CD4-positive, alpha-beta memory T cell (primary cell): Measurements from ENCODE around the gene CHN1. TPM values are rescaled to one million over a fixed set of nuclear protein-coding genes. Genes with fewer than 3 reads are reported as not detected.

Source experiments
- CTCF ChIA-PET: fragments of 350-600 bp; sonication (Branson Sonifier 250); formaldehyde crosslinking; loops from one replicate; lab custom pipeline; 2021; ENCODE audit warnings: inconsistent platforms; ENCODE audit not compliant: partially characterized antibody; lab: Charles Lee
- POLR2A ChIA-PET: fragments of 350-600 bp; sonication (Branson Sonifier 250); formaldehyde crosslinking; loops from one replicate; lab custom pipeline; 2021; ENCODE audit not compliant: partially characterized antibody; lab: Charles Lee
- DNase-seq, 5 donors: peaks; one replicate each; pipeline versions ENCODE4 v3.0.0 to v3.0.0-alpha.2; 2020 to 2022; ENCODE audit warnings: mixed read lengths in 1 of 5
- H3K27ac ChIP-seq: one replicate; pipeline ENCODE4 v1.7.0; 2013; ENCODE audit warnings: low read depth, low read length
- H3K27me3 ChIP-seq: 2 replicates; pipeline ENCODE4 v1.7.0; 2013; ENCODE audit warnings: mild to moderate bottlenecking, low read length, moderate library complexity; ENCODE audit not compliant: insufficient read depth
- H3K36me3 ChIP-seq: 2 replicates; pipeline ENCODE4 v1.7.0; 2013; ENCODE audit warnings: mild to moderate bottlenecking, low read length, moderate library complexity; ENCODE audit not compliant: insufficient read depth
- H3K4me1 ChIP-seq: 2 replicates; pipeline ENCODE4 v1.7.0; 2013; ENCODE audit warnings: mild to moderate bottlenecking, low read length, moderate library complexity; ENCODE audit not compliant: insufficient read depth
- H3K4me3 ChIP-seq, 2 donors: one replicate each; pipeline ENCODE4 v1.7.0; 2013; ENCODE audit warnings: low read length in 2 of 2, mild to moderate bottlenecking in 1 of 2
- H3K9me3 ChIP-seq, 2 donors: one replicate each; pipeline ENCODE4 v1.7.0; 2013; ENCODE audit warnings: low read length in 2 of 2, control low read depth in 1 of 2; ENCODE audit not compliant: control insufficient read depth in 1 of 2
- H3K27ac Mint-ChIP-seq, 7 donors: one replicate each; pipeline ENCODE4 v1.8.0; 2020 to 2021; ENCODE audit warnings: mixed read lengths in 7 of 7, mild to moderate bottlenecking in 6 of 7, inconsistent platforms in 3 of 7, moderate library complexity in 3 of 7
- H3K27me3 Mint-ChIP-seq, 2 donors: one replicate each; pipeline ENCODE4 v1.8.0; 2020 to 2021; ENCODE audit warnings: mixed read lengths in 2 of 2
- H3K36me3 Mint-ChIP-seq, 2 donors: one replicate each; pipeline ENCODE4 v1.8.0; 2020 to 2021; ENCODE audit warnings: mixed read lengths in 2 of 2, inconsistent platforms in 1 of 2, mild to moderate bottlenecking in 1 of 2
- H3K4me1 Mint-ChIP-seq, 4 donors: one replicate each; pipeline ENCODE4 v1.8.0; 2020 to 2021; ENCODE audit warnings: mixed read lengths in 4 of 4, mild to moderate bottlenecking in 1 of 4
- H3K4me3 Mint-ChIP-seq, 8 donors: one replicate each; pipeline ENCODE4 v1.8.0; 2020 to 2021; ENCODE audit warnings: mixed read lengths in 8 of 8, mild to moderate bottlenecking in 7 of 8, moderate library complexity in 6 of 8, inconsistent platforms in 3 of 8
- H3K9me3 Mint-ChIP-seq, 8 donors: one replicate each; pipeline ENCODE4 v1.8.0; 2020 to 2021; ENCODE audit warnings: mixed read lengths in 8 of 8, mild to moderate bottlenecking in 5 of 8, inconsistent platforms in 3 of 8, moderate library complexity in 1 of 8
- intact Hi-C: fragments of 100-400 bp; cut with micrococcal nuclease; formaldehyde crosslinking; loops from one replicate; pipeline ENCODE4 v1.15.1; 2023
- polyA plus RNA-seq, 2 donors: library from polyadenylated mRNA; unstranded; fragments of 300-500 nt; fragmentation: Illumina TruSeq; gene quantifications; one replicate each; pipeline ENCODE4 v1.2.3, GENCODE V29; 2021
- total RNA-seq, 2 experiments: library from RNA; stranded (reverse); gene quantifications; one replicate each; pipeline ENCODE4 v1.2.3, GENCODE V29; 2021

CHN1 gene
- total and polyA plus RNA-seq, 4 experiments from 2014 or later: 3.4 to 15.3 (median 8.9) TPM

DNA sequence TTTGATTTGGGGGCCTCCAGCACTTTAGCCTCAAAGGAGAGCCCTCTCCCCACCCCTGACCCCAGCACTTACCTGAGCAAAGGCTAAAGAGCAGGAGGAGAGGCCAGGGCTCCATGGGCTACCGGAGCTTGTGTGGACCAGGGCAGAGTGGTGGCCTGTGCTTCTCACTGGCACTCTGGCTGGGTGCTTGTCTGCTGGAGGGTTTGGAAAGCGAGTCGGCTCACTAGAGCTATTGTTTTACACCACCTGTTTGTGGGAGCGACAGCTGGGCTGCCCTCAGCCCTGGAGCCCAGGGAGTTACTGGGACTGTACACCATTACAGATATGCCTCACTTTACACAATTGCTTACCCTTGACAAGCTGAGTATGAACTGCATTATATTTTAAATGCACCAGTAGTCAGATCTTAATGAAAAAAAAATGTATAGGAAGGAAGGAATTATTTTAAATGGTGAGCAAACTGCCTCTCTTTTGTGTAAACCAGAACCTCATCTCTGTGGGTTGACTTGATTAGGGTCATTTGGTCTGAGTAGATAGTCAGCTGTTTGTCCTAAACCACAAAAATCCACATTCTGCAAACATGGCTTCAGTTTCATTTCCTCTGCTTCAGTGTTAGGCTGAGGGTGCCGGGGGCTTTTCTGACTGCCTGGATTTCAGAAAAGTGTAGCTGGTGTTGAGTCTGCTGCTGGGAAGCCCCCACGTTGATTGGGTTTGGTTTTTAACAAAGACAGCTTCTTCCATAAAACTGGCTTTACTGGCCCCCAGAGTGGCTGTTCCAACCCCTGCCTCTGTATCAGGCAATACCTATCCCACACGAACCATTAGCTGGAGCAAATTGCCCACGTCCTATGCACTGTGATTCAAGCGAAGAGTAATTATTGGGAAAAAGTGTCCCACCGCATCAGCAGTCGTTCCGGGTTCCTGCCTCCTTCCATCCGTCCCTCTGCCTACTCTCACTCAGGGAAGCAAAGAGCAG is 240.6 kb downstream of the CHN1 start, which contains the start of gene CHRNA1:
Gene CHRNA1, minus strand, starts transcription at position 193 of the 976 bp plus-strand sequence. Its CDS starts 78 bp downstream, at position 115.
- DNase-seq: no peak
- Mint-ChIP-seq H3K27ac (peak within 1 kb of the TSS in 1 of 7 donors; percentile 66), H3K27me3 (peaks cover 0 to 3% of the 10 kb centered on the region in 2 donors), H3K4me1 (peaks cover 0 to 3% (median 0%) of the 10 kb centered on the region in 4 donors), H3K9me3 (peaks cover 0 to 2% (median 0%) of the 10 kb centered on the region in 8 donors), H3K4me3 (no peak within 1 kb of the TSS), H3K36me3 (no peaks in the 10 kb centered on the region)
- intact Hi-C loops: no loop called here
- ChIA-PET POLR2A (no interaction called here), CTCF (interaction anchor here (1.3 to 4.1 kb wide), 4 partner anchors 9 to 225 kb away, joined by 3 to 23 read pairs (median 6); no protein-coding TSS in a partner anchor)
- Histone ChIP-seq H3K27me3 (no peaks in the 10 kb centered on the region), H3K36me3 (no peaks in the 10 kb centered on the region), H3K27ac (no peak within 1 kb of the TSS), H3K9me3 (no peaks in the 10 kb centered on the region), H3K4me1 (no peaks in the 10 kb centered on the region), H3K4me3 (no peak within 1 kb of the TSS)

DNA sequence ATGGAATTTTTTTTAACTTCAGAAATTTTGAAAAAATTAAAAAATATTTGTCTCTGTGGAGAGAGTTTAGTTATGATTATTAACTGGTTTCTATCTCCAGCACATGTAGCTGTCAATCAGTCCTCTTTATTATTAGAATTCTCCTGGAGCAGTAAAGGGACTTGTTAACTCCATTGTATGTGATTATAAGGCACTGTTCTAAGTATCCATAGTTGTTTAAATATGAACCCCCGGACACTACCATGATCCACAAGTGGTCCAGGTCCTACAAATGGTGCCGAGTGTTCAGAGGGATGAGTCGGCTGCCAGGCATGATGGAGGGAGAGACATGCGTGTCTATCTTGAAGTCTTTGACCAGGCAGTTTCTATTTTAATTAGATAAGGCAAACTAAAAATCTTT is 241.4 kb downstream of the CHN1 start:
- no peak overlapping the region for H3K4me3 ChIP-seq
- H3K4me3 Mint-ChIP-seq: no peak overlapping the region
- peaks cover 0 to 3% of the 10 kb centered on the region in 2 donors for H3K27me3 Mint-ChIP-seq
- no peak overlapping the region for H3K27ac ChIP-seq
- no peaks in the 10 kb centered on the region for H3K27me3 ChIP-seq
- intact Hi-C loops: no loop called here
- no peak for DNase-seq
- H3K36me3 Mint-ChIP-seq: no peaks in the 10 kb centered on the region
- H3K9me3 ChIP-seq: no peaks in the 10 kb centered on the region
- ChIA-PET POLR2A (no interaction called here), CTCF (interaction anchor here (1.2 to 4.1 kb wide), 5 partner anchors 7 to 228 kb away, joined by 3 to 23 read pairs (median 6); no protein-coding TSS in a partner anchor)
- no peaks in the 10 kb centered on the region for H3K9me3 Mint-ChIP-seq
- no peaks in the 10 kb centered on the region for H3K36me3 ChIP-seq
- no peaks in the 10 kb centered on the region for H3K4me1 ChIP-seq
- H3K27ac Mint-ChIP-seq: no peak overlapping the region
- H3K4me1 Mint-ChIP-seq: peaks cover 0 to 3% (median 0%) of the 10 kb centered on the region in 4 donors

DNA sequence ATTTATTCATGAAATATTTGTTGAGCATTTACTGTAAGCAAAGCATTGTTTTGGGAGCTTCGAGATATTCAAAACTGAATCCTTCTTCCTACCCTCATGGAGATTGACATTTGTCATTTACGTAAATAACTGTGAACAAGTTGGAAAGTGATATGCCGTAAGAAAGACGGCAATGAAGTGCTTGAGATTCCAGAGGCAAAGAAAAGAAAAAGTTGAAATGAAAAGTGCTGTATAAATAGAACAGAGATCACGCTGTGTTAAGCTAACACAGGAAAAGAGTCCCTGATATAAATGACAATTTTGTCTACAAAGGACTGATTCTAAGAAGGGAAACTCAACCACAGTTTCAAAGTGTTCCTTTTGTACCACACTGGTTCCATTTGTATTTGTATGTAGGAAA is 242.7 kb downstream of the CHN1 start:
- H3K27ac ChIP-seq: no peak overlapping the region
- no peak for DNase-seq
- ChIA-PET POLR2A (interaction anchor here (0.8 kb wide), 1 partner anchor 11 kb away, joined by 3 read pairs; no protein-coding TSS in a partner anchor), CTCF (interaction anchor here (1.1 to 4.1 kb wide), 8 partner anchors 9 to 243 kb away, joined by 3 to 23 read pairs (median 5); partner anchors contain the start of gene CHN1)
- H3K27me3 ChIP-seq: no peaks in the 10 kb centered on the region
- intact Hi-C loops: no loop called here
- Mint-ChIP-seq H3K4me1 (peaks cover 0 to 3% (median 0%) of the 10 kb centered on the region in 4 donors), H3K36me3 (no peaks in the 10 kb centered on the region), H3K9me3 (no peaks in the 10 kb centered on the region), H3K4me3 (no peak overlapping the region), H3K27ac (peak overlapping the region in 1 of 7 donors; percentile 24), H3K27me3 (peaks cover 0 to 3% of the 10 kb centered on the region in 2 donors)
- H3K36me3 ChIP-seq: no peaks in the 10 kb centered on the region
- H3K9me3 ChIP-seq: no peaks in the 10 kb centered on the region
- no peaks in the 10 kb centered on the region for H3K4me1 ChIP-seq
- H3K4me3 ChIP-seq: no peak overlapping the region

DNA sequence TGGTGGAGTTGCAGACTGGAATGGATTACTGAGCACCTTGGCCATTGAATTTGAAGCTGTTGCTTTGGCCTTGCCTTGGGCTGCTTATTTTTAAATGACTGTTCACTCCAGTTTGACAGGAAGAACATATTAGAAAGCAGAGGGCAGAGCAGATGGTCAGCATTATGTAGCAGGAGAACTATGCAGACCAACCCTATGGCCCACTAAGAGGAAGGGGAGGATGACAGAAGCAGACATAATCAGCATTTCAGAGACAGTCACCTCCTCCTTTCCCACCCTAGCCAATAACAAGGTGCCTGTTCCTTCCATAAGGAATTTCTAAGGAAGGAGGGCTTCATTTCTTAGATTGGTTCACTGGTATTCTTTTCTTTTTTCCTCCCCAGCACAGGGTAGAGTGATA is 243.3 kb downstream of the CHN1 start:
- Histone ChIP-seq H3K9me3 (no peaks in the 10 kb centered on the region), H3K36me3 (no peaks in the 10 kb centered on the region), H3K27ac (no peak overlapping the region), H3K27me3 (no peaks in the 10 kb centered on the region), H3K4me1 (no peaks in the 10 kb centered on the region), H3K4me3 (no peak overlapping the region)
- intact Hi-C loops: no loop called here
- H3K27ac Mint-ChIP-seq: peak overlapping the region in 1 of 7 donors; percentile 81
- ChIA-PET CTCF (interaction anchor here (0.6 to 1.5 kb wide), 4 partner anchors 13 to 244 kb away, joined by 3 to 5 read pairs (median 3); partner anchors contain the start of gene CHN1), POLR2A (no interaction called here)
- peaks cover 0 to 3% (median 0%) of the 10 kb centered on the region in 4 donors for H3K4me1 Mint-ChIP-seq
- no peak for DNase-seq
- H3K4me3 Mint-ChIP-seq: no peak overlapping the region
- H3K9me3 Mint-ChIP-seq: no peaks in the 10 kb centered on the region
- H3K36me3 Mint-ChIP-seq: no peaks in the 10 kb centered on the region
- H3K27me3 Mint-ChIP-seq: peaks cover 0 to 3% of the 10 kb centered on the region in 2 donors

DNA sequence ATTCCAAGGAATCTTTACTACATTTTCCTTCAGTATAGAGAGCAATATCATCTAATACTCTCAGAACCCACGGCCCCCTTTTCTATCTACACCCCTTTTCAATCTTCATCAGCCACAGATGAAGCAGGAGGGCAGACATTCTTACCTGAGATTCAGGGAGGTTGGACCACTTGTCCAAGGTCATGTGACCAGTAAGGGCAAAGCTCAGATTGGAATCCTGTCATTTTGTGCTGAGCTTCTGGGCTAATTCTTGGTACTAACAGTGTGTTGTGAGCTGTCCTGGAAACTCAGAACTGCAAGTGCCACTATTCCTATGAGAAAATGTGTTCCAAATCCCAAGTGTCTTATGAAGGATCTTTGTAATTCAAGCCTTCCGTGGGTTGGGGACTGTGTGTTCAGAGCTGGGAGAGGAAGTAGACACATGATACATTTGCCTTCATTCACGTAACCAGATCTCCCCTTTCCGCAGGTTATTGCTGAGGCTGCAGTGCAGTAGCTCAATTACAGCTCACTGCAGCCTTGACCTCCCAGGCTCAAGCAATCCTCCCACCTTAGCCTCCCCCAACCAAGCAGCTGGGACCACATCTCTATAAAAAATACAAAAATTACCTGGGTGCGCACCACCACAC is 244.2 kb downstream of the CHN1 start:
- Histone ChIP-seq H3K4me3 (no peak overlapping the region), H3K27me3 (no peaks in the 10 kb centered on the region), H3K4me1 (no peaks in the 10 kb centered on the region), H3K9me3 (no peaks in the 10 kb centered on the region), H3K27ac (no peak overlapping the region), H3K36me3 (no peaks in the 10 kb centered on the region)
- intact Hi-C loops: no loop called here
- Mint-ChIP-seq H3K27me3 (no peaks in the 10 kb centered on the region), H3K27ac (no peak overlapping the region), H3K36me3 (no peaks in the 10 kb centered on the region), H3K4me1 (peaks cover 0 to 3% (median 0%) of the 10 kb centered on the region in 4 donors), H3K9me3 (no peaks in the 10 kb centered on the region), H3K4me3 (no peak overlapping the region)
- ChIA-PET CTCF (interaction anchor here (0.7 kb wide), 1 partner anchor 64 kb away, joined by 3 read pairs; no protein-coding TSS in a partner anchor), POLR2A (no interaction called here)
- DNase-seq: no peak

DNA sequence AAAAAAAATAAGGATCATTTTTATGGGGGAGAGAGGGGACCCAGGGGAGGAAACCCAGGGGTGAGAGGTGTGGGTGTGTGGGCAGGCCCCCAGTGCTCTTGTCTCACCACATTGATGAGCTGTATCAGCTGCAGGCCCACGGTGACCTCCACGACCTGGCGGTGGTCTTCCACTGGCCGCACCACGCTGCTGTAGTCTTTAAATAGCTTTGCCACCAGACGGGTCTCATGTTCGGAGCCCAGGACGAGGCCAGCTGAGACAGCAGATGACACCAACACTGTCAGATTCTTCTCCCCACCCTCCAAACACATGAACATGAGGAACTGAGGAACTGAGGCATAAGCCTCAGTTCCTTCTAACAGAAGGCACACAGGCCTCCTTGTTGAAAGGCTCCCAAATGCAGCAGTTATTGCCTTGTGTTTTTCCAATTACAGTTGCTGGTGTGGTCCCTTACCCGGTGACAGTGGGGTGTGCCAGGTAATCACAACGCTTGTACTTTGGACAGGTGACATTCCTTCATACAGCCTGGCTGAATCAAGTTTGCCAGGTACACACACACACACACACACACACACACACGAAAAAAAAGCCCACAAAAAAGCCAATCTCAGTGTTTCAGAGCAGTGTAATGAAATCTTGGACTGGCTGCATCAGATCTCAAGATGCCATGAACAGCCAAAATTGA is 245.7 kb downstream of the CHN1 start:
- H3K36me3 ChIP-seq: no peaks in the 10 kb centered on the region
- ChIA-PET POLR2A (no interaction called here), CTCF (interaction anchor here (1.1 kb wide), 1 partner anchor 11 kb away, joined by 3 read pairs; no protein-coding TSS in a partner anchor)
- no peaks in the 10 kb centered on the region for H3K9me3 Mint-ChIP-seq
- no peaks in the 10 kb centered on the region for H3K36me3 Mint-ChIP-seq
- no peak overlapping the region for H3K4me3 Mint-ChIP-seq
- no peaks in the 10 kb centered on the region for H3K27me3 ChIP-seq
- H3K9me3 ChIP-seq: no peaks in the 10 kb centered on the region
- no peaks in the 10 kb centered on the region for H3K4me1 ChIP-seq
- H3K27ac Mint-ChIP-seq: peak overlapping the region in 1 of 7 donors; percentile 13
- H3K27ac ChIP-seq: no peak overlapping the region
- no peaks in the 10 kb centered on the region for H3K27me3 Mint-ChIP-seq
- H3K4me3 ChIP-seq: no peak overlapping the region
- no peak for DNase-seq
- intact Hi-C loops: no loop called here
- H3K4me1 Mint-ChIP-seq: peaks cover 0 to 3% (median 0%) of the 10 kb centered on the region in 4 donors
